GM10248 (cell line): ENCODE data around the gene GRK5.

Source experiments
- CTCF ChIA-PET: fragments of 300-600 bp; sonication (Branson Sonifier 250); formaldehyde crosslinking; extraction: SDS; loops from one replicate; lab custom pipeline; 2021; ENCODE audit warnings: antibody characterized with exemption; lab: Yijun Ruan, JAX
- POLR2A ChIA-PET: fragments of 350-650 bp; sonication (Branson Sonifier 250); formaldehyde crosslinking; extraction: SDS; loops from one replicate; lab custom pipeline; 2020; ENCODE audit warnings: antibody characterized with exemption; lab: Yijun Ruan, JAX
- DNase-seq: peaks from one replicate; pipeline ENCODE4 v3.0.0; 2012; ENCODE audit errors: extremely low spot score
- TF ChIP-seq, protein P1 (sequence below): IDR thresholded peaks from 2 replicates; pipeline ENCODE4 v1.5.1; 2012; ENCODE audit warnings: mild to moderate bottlenecking, low read depth; ENCODE audit errors: extremely low read depth, missing control alignments, control extremely low read depth

The GRK5 gene

DNA sequence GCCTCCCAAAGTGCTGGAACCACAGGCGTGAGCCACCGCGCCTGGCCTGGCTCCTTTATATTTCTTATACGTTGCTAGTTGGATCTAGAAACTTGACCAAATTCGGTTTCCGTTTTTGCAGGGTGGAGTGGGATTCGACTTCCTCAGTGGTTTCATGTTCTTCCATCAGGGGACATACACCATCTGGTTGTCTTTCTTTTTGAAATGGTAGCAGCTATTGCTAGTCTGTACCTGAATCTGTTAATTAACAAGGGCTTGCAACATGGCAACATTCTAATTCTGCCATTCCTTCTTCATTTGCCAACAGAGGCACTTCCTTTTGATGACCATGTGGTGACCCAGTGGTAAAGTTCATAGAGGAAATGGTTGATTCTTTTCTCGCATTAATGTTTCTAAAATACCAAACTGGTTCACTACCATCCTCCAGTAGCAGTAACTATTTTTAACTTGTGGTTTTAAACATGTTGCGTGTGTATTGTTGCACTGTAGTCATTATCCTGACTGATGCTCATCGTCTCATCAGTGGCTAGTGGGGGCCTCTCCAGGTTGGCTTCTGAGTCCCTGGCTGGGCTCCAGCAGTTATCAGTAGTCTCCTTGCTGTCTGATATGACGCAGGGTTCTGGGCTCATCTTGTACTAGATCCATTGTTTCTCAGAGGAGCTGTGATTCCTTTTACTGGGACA, 175.9 kb downstream of the GRK5 start:
- DNase-seq = no peak
- CTCF ChIA-PET = interaction anchor here (2.3 kb wide), 1 partner anchor 11 kb away, joined by 12 read pairs; no protein-coding TSS in a partner anchor
- POLR2A ChIA-PET = no interaction called here
- TF ChIP-seq, protein P1, sequence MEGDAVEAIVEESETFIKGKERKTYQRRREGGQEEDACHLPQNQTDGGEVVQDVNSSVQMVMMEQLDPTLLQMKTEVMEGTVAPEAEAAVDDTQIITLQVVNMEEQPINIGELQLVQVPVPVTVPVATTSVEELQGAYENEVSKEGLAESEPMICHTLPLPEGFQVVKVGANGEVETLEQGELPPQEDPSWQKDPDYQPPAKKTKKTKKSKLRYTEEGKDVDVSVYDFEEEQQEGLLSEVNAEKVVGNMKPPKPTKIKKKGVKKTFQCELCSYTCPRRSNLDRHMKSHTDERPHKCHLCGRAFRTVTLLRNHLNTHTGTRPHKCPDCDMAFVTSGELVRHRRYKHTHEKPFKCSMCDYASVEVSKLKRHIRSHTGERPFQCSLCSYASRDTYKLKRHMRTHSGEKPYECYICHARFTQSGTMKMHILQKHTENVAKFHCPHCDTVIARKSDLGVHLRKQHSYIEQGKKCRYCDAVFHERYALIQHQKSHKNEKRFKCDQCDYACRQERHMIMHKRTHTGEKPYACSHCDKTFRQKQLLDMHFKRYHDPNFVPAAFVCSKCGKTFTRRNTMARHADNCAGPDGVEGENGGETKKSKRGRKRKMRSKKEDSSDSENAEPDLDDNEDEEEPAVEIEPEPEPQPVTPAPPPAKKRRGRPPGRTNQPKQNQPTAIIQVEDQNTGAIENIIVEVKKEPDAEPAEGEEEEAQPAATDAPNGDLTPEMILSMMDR = no peak

DNA sequence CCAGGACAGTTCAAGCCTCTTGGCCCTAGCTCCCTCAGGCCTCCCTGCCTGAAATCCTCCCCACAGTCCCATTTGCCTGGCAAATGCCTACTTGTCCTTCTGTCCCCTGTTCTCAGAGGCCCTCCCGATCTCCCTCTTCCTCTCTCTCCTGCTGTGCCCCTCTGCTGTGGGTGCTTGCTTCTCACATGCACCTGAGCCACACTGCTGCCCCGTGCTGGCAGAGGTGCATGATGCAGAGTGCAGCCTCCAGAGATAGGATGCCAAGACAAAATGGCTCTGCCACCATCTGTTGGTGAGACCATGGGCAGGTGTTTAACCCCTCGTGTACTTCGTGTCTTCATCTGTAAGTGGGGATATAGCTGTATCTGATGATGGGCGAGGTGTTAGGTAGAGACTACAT, 176.8 kb downstream of the GRK5 start:
- ChIA-PET CTCF (no interaction called here), POLR2A (no interaction called here)
- DNase-seq = no peak
- TF ChIP-seq, protein P1 = no peak

DNA sequence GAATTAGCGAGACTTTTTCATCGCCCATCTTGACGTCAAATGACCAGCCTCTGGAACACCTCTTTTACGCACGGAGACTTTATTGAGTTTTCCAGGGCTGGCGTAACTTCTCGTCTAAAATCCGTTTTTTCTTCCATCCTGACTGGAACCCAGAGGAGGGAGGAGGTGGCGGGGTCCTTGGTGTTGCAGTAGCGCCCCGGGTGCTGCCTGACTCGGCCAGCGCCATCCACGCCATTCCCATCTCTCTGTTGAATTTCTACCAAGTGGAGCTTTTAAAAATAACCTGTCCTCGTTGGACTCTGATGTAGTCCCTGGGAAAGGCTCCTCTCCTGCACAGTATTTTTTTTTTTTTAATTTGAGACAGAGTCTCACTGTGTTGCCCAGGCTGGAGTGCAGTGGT, 179.3 kb downstream of the GRK5 start:
- CTCF ChIA-PET = interaction anchor here (0.7 to 1.6 kb wide), 4 partner anchors 11 to 20 kb away, joined by 3 to 4 read pairs (median 3); no protein-coding TSS in a partner anchor
- DNase-seq = no peak
- TF ChIP-seq, protein P1 = no peak
- POLR2A ChIA-PET = no interaction called here

DNA sequence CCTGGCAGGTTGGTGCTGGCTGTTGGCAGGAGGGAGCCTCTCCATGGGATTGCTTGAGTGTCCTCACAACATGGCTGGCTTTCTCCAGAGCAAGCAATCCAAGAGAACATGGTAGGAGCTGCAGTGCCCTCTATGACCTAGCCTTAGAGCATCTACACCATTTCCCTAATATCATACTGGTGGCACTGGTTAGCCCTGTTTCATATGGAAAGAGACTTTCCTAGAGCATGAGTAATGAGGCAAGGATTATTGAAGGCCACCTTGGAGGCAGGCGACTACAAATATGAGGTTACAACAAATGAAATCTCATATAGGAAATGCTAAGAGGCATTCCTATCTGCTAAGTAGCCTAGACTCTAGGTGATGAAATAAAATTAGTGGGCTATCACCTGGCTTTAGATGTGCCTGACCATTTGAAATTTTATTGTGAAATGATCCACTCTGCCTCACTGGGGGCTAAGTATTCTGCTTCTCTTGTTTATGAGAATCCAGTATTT, 181.5 kb downstream of the GRK5 start:
- CTCF ChIA-PET = interaction anchor here (1.2 kb wide), 1 partner anchor 18 kb away, joined by 4 read pairs; no protein-coding TSS in a partner anchor
- DNase-seq = no peak
- TF ChIP-seq, protein P1 = no peak
- POLR2A ChIA-PET = no interaction called here

DNA sequence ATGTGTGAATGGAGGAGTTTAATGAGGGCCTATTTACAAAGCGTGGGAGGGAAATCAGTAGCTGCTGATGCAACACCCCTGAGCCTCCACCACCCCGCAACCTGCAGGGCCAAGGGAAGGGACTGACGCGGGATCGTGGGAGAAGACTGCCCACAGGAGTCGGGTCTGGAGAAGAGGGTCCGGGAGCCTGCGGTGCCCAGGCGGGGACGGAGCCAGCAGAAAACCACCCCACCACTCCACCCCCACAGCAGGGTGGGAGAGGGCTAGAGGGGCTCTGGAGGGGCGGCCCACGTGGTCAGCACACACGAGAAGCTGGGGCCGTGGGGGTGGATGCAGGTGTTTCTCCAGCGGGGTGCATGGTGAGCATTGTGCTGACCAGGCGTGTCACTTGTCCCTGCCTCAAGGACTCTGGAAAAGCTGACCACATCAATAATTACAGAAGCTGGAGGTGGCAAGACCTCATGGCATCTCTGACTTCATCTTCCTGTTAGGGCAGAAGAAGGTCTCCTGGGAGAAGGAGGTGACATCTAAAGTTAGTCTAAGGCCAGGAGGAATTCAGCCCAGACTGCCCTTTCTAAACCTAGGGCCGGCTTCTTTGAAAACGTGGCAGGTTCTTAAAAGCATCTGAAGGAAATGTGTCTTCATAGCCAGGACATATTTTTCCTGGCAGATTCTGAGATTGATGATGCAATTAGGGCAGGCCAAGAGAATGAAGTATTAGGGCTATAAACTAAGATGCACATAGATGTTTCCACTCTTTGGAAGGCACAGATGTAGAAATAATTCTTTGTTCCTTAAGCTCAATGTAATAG, 184.3 kb downstream of the GRK5 start:
- CTCF ChIA-PET = interaction anchor here (0.7 to 3.0 kb wide), 6 partner anchors 10 to 182 kb away, joined by 3 to 8 read pairs (median 6); no protein-coding TSS in a partner anchor
- TF ChIP-seq, protein P1 = no peak
- POLR2A ChIA-PET = interaction anchor here (1.2 kb wide), 1 partner anchor 230 kb away, joined by 3 read pairs; no protein-coding TSS in a partner anchor
- DNase-seq = no peak

DNA sequence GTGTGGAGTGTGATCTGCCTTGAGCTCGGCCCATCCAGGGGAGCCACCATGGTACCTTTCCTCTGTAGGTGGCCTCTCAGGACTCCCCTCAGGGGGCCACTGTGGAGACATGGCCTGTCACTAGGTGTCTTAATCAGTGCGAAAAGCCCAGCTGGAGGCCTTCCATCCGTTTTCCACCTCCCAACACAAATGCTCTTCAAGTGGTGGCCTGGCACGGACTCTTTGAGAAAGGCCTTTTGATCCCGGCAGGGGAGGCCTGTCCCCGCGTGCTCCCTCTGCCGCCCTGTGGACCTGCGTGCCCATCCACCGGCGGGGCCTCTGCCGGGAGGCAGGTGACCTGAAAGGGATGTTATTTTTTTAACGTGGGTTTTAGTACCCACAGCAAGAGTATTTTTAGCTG, 185.6 kb downstream of the GRK5 start:
- DNase-seq = no peak
- POLR2A ChIA-PET = interaction anchor here (0.5 to 1.2 kb wide), 3 partner anchors 127 to 231 kb away, joined by 3 read pairs; no protein-coding TSS in a partner anchor
- TF ChIP-seq, protein P1 = no peak
- CTCF ChIA-PET = interaction anchor here (0.8 to 3.0 kb wide), 7 partner anchors 16 to 204 kb away, joined by 3 to 8 read pairs (median 4); partner anchors contain the start of gene GRK5
